ENCODE data around the gene SLC35E3. TPM values are rescaled to one million over a fixed set of nuclear protein-coding genes. Genes with fewer than 3 reads are reported as not detected.

SLC35E3 gene
- total RNA-seq, 5 donors from 2014 or later (not counting 1 experiment from before 2014, with no cell fraction given): 6.4 to 10.8 (median 9.7) TPM

GRCh38 chr12:68759852-68760251, 13.9 kb downstream of the SLC35E3 start:
- Histone ChIP-seq H3K4me3 (ENCODE audit: control insufficient read depth in 1 of 2, extremely low read depth in 1 of 2, low read length in 1 of 2) (no peak overlapping the region), H3K27me3 (replicated peaks in 1 of 2; ENCODE audit: control insufficient read depth in 2 of 2, extremely low read depth in 1 of 2, insufficient read depth in 2 of 2, low read length in 1 of 2) (no peaks in the 10 kb centered on the region), H3K36me3 (ENCODE audit: control insufficient read depth in 2 of 2, extremely low read depth in 1 of 2, insufficient read depth in 1 of 2, low read length in 1 of 2) (peaks cover 7 to 34% of the 10 kb centered on the region in 2 donors), H3K4me1 (ENCODE audit: control insufficient read depth in 1 of 2, extremely low read depth in 1 of 2, insufficient read depth in 2 of 2, low read length in 2 of 2) (no peaks in the 10 kb centered on the region), H3K9me3 (no peaks in the 10 kb centered on the region), H3K27ac (ENCODE audit: low read length) (no peak overlapping the region)
- Mint-ChIP-seq H3K9me3 (no peaks in the 10 kb centered on the region), H3K4me3 (no peak overlapping the region), H3K27ac (no peak overlapping the region), H3K27me3 (no peaks in the 10 kb centered on the region), H3K4me1 (peaks cover 0 to 6% (median 0%) of the 10 kb centered on the region in 3 donors), H3K36me3 (peaks cover 69% of the 10 kb centered on the region)
- ChIA-PET POLR2A (no interaction called here), CTCF (no interaction called here)
- ATAC-seq (replicated peaks in 1 of 4) (no peak), DNase-seq (no peak)
- WGBS (ENCODE audit: insufficient coverage): no CpG with 5 or more reads among the region's 5 CpGs

- no peak for DNase-seq
- Mint-ChIP-seq H3K9me3 (no peaks in the 10 kb centered on the region), H3K4me3 (no peak overlapping the region), H3K27me3 (no peaks in the 10 kb centered on the region), H3K27ac (peak overlapping the region in 1 of 2 donors; percentile 30), H3K36me3 (peaks cover 59% of the 10 kb centered on the region), H3K4me1 (peaks cover 0 to 6% (median 0%) of the 10 kb centered on the region in 3 donors)
- CTCF ChIA-PET: no interaction called here
- Histone ChIP-seq H3K4me3 (ENCODE audit: control insufficient read depth in 1 of 2, extremely low read depth in 1 of 2, low read length in 1 of 2) (no peak overlapping the region), H3K27ac (ENCODE audit: low read length) (no peak overlapping the region), H3K36me3 (ENCODE audit: control insufficient read depth in 2 of 2, extremely low read depth in 1 of 2, insufficient read depth in 1 of 2, low read length in 1 of 2) (peaks cover 4 to 24% of the 10 kb centered on the region in 2 donors), H3K9me3 (no peaks in the 10 kb centered on the region), H3K27me3 (replicated peaks in 1 of 2; ENCODE audit: control insufficient read depth in 2 of 2, extremely low read depth in 1 of 2, insufficient read depth in 2 of 2, low read length in 1 of 2) (no peaks in the 10 kb centered on the region), H3K4me1 (ENCODE audit: control insufficient read depth in 1 of 2, extremely low read depth in 1 of 2, insufficient read depth in 2 of 2, low read length in 2 of 2) (no peaks in the 10 kb centered on the region)
- WGBS (ENCODE audit: insufficient coverage): 97% methylated on average over 5 of the region's 7 CpGs
- ATAC-seq (replicated peaks in 1 of 4): no peak
- POLR2A ChIA-PET: no interaction called here
Measured at GRCh38 chr12:68760806-68761441, 14.9 kb downstream of the SLC35E3 start.

GRCh38 chr12:68761442-68761812, 15.5 kb downstream of the SLC35E3 start:
- ChIA-PET CTCF (no interaction called here), POLR2A (no interaction called here)
- no peak overlapping the region for H3K4me3 ChIP-seq (ENCODE audit: control insufficient read depth in 1 of 2, extremely low read depth in 1 of 2, low read length in 1 of 2)
- DNase-seq (no peak), ATAC-seq (replicated peaks in 1 of 4) (no peak)
- H3K27ac ChIP-seq (ENCODE audit: low read length): no peak overlapping the region
- Mint-ChIP-seq H3K36me3 (peaks cover 54% of the 10 kb centered on the region), H3K9me3 (no peaks in the 10 kb centered on the region), H3K4me1 (peaks cover 0 to 6% (median 0%) of the 10 kb centered on the region in 3 donors), H3K27ac (peak overlapping the region in 1 of 2 donors; percentile 64), H3K4me3 (no peak overlapping the region), H3K27me3 (no peaks in the 10 kb centered on the region)
- WGBS (ENCODE audit: insufficient coverage): 100% methylated on average over 2 of the region's 3 CpGs
- no peaks in the 10 kb centered on the region for H3K27me3 ChIP-seq (replicated peaks in 1 of 2; ENCODE audit: control insufficient read depth in 2 of 2, extremely low read depth in 1 of 2, insufficient read depth in 2 of 2, low read length in 1 of 2)
- H3K36me3 ChIP-seq (ENCODE audit: control insufficient read depth in 2 of 2, extremely low read depth in 1 of 2, insufficient read depth in 1 of 2, low read length in 1 of 2): peaks cover 4 to 21% of the 10 kb centered on the region in 2 donors
- H3K4me1 ChIP-seq (ENCODE audit: control insufficient read depth in 1 of 2, extremely low read depth in 1 of 2, insufficient read depth in 2 of 2, low read length in 2 of 2): no peaks in the 10 kb centered on the region
- no peaks in the 10 kb centered on the region for H3K9me3 ChIP-seq

- ChIA-PET POLR2A (interaction anchor here in 1 of 2 donors (0.5 kb wide), 1 partner anchor 63 kb away, joined by 3 read pairs; no protein-coding TSS in a partner anchor), CTCF (no interaction called here)
- Mint-ChIP-seq H3K9me3 (no peaks in the 10 kb centered on the region), H3K27ac (peak overlapping the region; percentile 9 to 64), H3K27me3 (no peaks in the 10 kb centered on the region), H3K4me3 (no peak overlapping the region), H3K4me1 (peaks cover 0 to 6% (median 0%) of the 10 kb centered on the region in 3 donors), H3K36me3 (peaks cover 56% of the 10 kb centered on the region)
- Histone ChIP-seq H3K9me3 (no peaks in the 10 kb centered on the region), H3K27me3 (replicated peaks in 1 of 2; ENCODE audit: control insufficient read depth in 2 of 2, extremely low read depth in 1 of 2, insufficient read depth in 2 of 2, low read length in 1 of 2) (no peaks in the 10 kb centered on the region), H3K4me1 (ENCODE audit: control insufficient read depth in 1 of 2, extremely low read depth in 1 of 2, insufficient read depth in 2 of 2, low read length in 2 of 2) (no peaks in the 10 kb centered on the region), H3K36me3 (ENCODE audit: control insufficient read depth in 2 of 2, extremely low read depth in 1 of 2, insufficient read depth in 1 of 2, low read length in 1 of 2) (peaks cover 4 to 23% of the 10 kb centered on the region in 2 donors), H3K27ac (ENCODE audit: low read length) (no peak overlapping the region), H3K4me3 (ENCODE audit: control insufficient read depth in 1 of 2, extremely low read depth in 1 of 2, low read length in 1 of 2) (no peak overlapping the region)
- DNase-seq (no peak), ATAC-seq (replicated peaks in 1 of 4) (no peak)
- 93% methylated on average over 2 of the region's 8 CpGs for WGBS (ENCODE audit: insufficient coverage)
Measured at GRCh38 chr12:68761901-68762630, 16.1 kb downstream of the SLC35E3 start.

- Histone ChIP-seq H3K4me3 (ENCODE audit: control insufficient read depth in 1 of 2, extremely low read depth in 1 of 2, low read length in 1 of 2) (no peak overlapping the region), H3K36me3 (ENCODE audit: control insufficient read depth in 2 of 2, extremely low read depth in 1 of 2, insufficient read depth in 1 of 2, low read length in 1 of 2) (peaks cover 4 to 23% of the 10 kb centered on the region in 2 donors), H3K27me3 (replicated peaks in 1 of 2; ENCODE audit: control insufficient read depth in 2 of 2, extremely low read depth in 1 of 2, insufficient read depth in 2 of 2, low read length in 1 of 2) (no peaks in the 10 kb centered on the region), H3K9me3 (no peaks in the 10 kb centered on the region), H3K27ac (ENCODE audit: low read length) (no peak overlapping the region), H3K4me1 (ENCODE audit: control insufficient read depth in 1 of 2, extremely low read depth in 1 of 2, insufficient read depth in 2 of 2, low read length in 2 of 2) (no peaks in the 10 kb centered on the region)
- Mint-ChIP-seq H3K9me3 (no peaks in the 10 kb centered on the region), H3K27me3 (no peaks in the 10 kb centered on the region), H3K4me3 (no peak overlapping the region), H3K36me3 (peaks cover 51% of the 10 kb centered on the region), H3K4me1 (peaks cover 0 to 6% (median 0%) of the 10 kb centered on the region in 3 donors), H3K27ac (no peak overlapping the region)
- POLR2A ChIA-PET: interaction anchor here in 1 of 2 donors (0.5 kb wide), 1 partner anchor 63 kb away, joined by 3 read pairs; no protein-coding TSS in a partner anchor
- WGBS (ENCODE audit: insufficient coverage): 100% methylated on average over 3 of the region's 3 CpGs
- no peak for ATAC-seq (replicated peaks in 1 of 4)
- CTCF ChIA-PET: no interaction called here
- DNase-seq: no peak
Measured at GRCh38 chr12:68762691-68763090, 16.7 kb downstream of the SLC35E3 start.

- Histone ChIP-seq H3K27ac (ENCODE audit: low read length) (no peak overlapping the region), H3K27me3 (replicated peaks in 1 of 2; ENCODE audit: control insufficient read depth in 2 of 2, extremely low read depth in 1 of 2, insufficient read depth in 2 of 2, low read length in 1 of 2) (no peaks in the 10 kb centered on the region), H3K4me1 (ENCODE audit: control insufficient read depth in 1 of 2, extremely low read depth in 1 of 2, insufficient read depth in 2 of 2, low read length in 2 of 2) (no peaks in the 10 kb centered on the region), H3K4me3 (ENCODE audit: control insufficient read depth in 1 of 2, extremely low read depth in 1 of 2, low read length in 1 of 2) (no peak overlapping the region), H3K36me3 (ENCODE audit: control insufficient read depth in 2 of 2, extremely low read depth in 1 of 2, insufficient read depth in 1 of 2, low read length in 1 of 2) (peaks cover 4 to 12% of the 10 kb centered on the region in 2 donors), H3K9me3 (no peaks in the 10 kb centered on the region)
- Mint-ChIP-seq H3K27me3 (no peaks in the 10 kb centered on the region), H3K9me3 (no peaks in the 10 kb centered on the region), H3K36me3 (peaks cover 42% of the 10 kb centered on the region), H3K27ac (no peak overlapping the region), H3K4me3 (no peak overlapping the region), H3K4me1 (peaks cover 0 to 6% (median 1%) of the 10 kb centered on the region in 3 donors)
- no CpG with 5 or more reads among the region's 1 CpG for WGBS (ENCODE audit: insufficient coverage)
- POLR2A ChIA-PET: no interaction called here
- ATAC-seq (replicated peaks in 1 of 4) (no peak), DNase-seq (no peak)
- CTCF ChIA-PET: no interaction called here
Measured at GRCh38 chr12:68765696-68766095, 19.7 kb downstream of the SLC35E3 start.
